ENCODE data around the gene TAS2R60.

GRCh38 chr7:143407287-143408251, 35.7 kb upstream of the TAS2R60 start:
- no peak for TF ChIP-seq CTCF (conservative IDR thresholded peaks at IDR 0.05; ENCODE audit: low read length)
- TF ChIP-seq EZH2phosphoT487 (IDR thresholded peaks at IDR 0.05; ENCODE audit: borderline replicate concordance, low read depth, low read length) = no peak

All from OCI-LY7 (cell line).